Fibroblast of gingiva (primary cell): ENCODE results near the gene CACNG4.

Experiments used
- DNase-seq: peaks from one replicate; pipeline ENCODE4 v3.0.0-alpha.2; 2011; ENCODE audit warnings: low read depth

CACNG4 gene

GRCh38 chr17:66963909-66964771 is at the start of gene CACNG4:
TSS of gene CACNG4 (plus strand) at chr17:66964707. CDS start at chr17:66964912, 205 bp downstream.
- no peak for DNase-seq

GRCh38 chr17:66915204-66915611 is 49.3 kb upstream of the CACNG4 start:
- DNase-seq, result no peak

GRCh38 chr17:66915792-66916191 is 48.7 kb upstream of the CACNG4 start:
- DNase-seq, result no peak

GRCh38 chr17:66916946-66917345 is 47.6 kb upstream of the CACNG4 start:
- DNase-seq, result no peak

- no peak for DNase-seq
These were observed 45.6 kb upstream of the CACNG4 start for GRCh38 chr17:66918896-66919295.

GRCh38 chr17:66920435-66920834 is 44.1 kb upstream of the CACNG4 start:
- DNase-seq, result no peak

GRCh38 chr17:66920950-66921349 is 43.6 kb upstream of the CACNG4 start:
- DNase-seq, result no peak

GRCh38 chr17:66923886-66924285 is 40.6 kb upstream of the CACNG4 start:
- no peak for DNase-seq

GRCh38 chr17:66925811-66926500 is 38.6 kb upstream of the CACNG4 start:
- no peak for DNase-seq

GRCh38 chr17:66928949-66929348 is 35.6 kb upstream of the CACNG4 start:
- DNase-seq, result no peak

GRCh38 chr17:66929591-66929990 is 34.9 kb upstream of the CACNG4 start:
- no peak for DNase-seq

GRCh38 chr17:66930933-66931332 is 33.6 kb upstream of the CACNG4 start:
- DNase-seq, result no peak

GRCh38 chr17:66932311-66932710 is 32.2 kb upstream of the CACNG4 start:
- DNase-seq, result no peak

- DNase-seq, result no peak
These were observed 30.5 kb upstream of the CACNG4 start for GRCh38 chr17:66934040-66934439.

- no peak for DNase-seq
These were observed 28.8 kb upstream of the CACNG4 start for GRCh38 chr17:66935717-66936116.

GRCh38 chr17:66938656-66939055 is 25.9 kb upstream of the CACNG4 start:
- DNase-seq, result no peak

GRCh38 chr17:66939461-66940114 is 24.9 kb upstream of the CACNG4 start:
- DNase-seq, result no peak

GRCh38 chr17:66941249-66941648 is 23.3 kb upstream of the CACNG4 start:
- no peak for DNase-seq

- no peak for DNase-seq
These were observed 22.6 kb upstream of the CACNG4 start for GRCh38 chr17:66941773-66942450.

GRCh38 chr17:66942451-66943264 is 21.8 kb upstream of the CACNG4 start:
- no peak for DNase-seq

- DNase-seq, result no peak
These were observed 21.0 kb upstream of the CACNG4 start for GRCh38 chr17:66943484-66943883.
